Ramos (cell line): ENCODE results near the gene CTDNEP1.

ENCODE experiments used
- in situ Hi-C: fragments of 300-500 bp; cut with MboI; formaldehyde crosslinking; loops from one replicate; pipeline ENCODE4 v1.14.3; 2022; ENCODE audit warnings: low sequenced_read_pairs; ENCODE audit not compliant: unreplicated experiment

CTDNEP1 gene

DNA sequence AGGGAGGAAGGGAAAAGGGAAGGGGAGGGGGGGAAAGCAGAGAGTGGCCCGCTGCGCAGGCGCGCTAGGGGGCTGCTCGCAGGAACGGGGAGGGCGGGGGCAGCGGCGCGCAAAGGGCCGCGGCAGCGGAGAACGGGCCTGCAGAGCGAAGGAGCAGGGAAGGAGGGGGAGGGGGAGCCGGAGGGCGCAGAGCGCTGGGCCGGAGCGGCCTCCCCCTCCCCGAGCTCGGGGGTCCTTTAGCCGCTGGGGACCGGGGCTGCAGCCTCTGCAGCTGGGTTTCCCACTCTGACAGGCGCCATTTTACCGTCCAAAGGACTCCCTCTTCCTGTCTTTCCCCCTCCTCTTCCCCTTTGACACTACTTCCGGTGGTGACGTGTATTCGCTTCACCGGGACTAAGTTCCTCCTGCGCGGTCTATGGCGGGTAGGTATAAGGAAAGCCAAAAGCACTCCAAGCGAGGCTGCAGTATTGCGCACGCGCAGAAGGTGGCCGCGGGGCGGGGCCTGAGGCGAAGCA, at the start of gene CTDNEP1:
CTDNEP1 (minus strand) TSS at position 74 of the 515 bp plus-strand sequence. CDS start 438 bp downstream, outside the sequence.
- in situ Hi-C loops = no loop called here

DNA sequence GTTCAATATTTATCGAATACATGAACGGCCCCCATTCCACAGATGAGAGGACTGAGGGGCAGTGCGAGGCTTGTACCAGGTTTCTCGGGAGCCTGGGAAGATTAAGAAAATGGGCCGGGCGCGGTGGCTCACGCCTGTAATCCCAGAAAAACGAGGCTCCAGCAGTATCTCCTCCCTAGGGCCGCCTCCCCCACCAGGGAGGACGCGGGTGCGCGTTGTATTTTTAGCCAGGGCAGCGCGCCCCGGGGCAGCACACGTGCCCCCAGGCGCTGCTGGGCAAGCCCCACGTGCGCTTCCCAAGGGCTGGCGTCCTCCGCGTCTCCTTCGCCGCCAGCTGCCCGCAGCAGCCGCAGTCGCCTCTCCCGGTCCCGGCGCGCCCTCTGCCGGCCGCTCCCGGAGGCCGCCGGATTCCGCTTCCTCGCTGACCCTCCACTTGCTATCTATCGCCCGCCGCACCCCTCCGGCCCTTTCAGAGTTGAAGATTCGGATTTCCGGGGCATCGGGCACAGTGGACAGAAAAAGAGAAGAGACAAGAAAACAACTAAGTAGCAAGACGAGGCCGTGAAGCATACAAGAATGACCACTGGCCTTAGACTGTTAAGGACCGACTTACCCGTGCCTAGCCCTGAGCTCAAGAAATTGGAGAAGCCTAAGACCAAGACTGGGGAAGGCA, 44.8 kb upstream of the CTDNEP1 start:
- in situ Hi-C loops = no loop called here

DNA sequence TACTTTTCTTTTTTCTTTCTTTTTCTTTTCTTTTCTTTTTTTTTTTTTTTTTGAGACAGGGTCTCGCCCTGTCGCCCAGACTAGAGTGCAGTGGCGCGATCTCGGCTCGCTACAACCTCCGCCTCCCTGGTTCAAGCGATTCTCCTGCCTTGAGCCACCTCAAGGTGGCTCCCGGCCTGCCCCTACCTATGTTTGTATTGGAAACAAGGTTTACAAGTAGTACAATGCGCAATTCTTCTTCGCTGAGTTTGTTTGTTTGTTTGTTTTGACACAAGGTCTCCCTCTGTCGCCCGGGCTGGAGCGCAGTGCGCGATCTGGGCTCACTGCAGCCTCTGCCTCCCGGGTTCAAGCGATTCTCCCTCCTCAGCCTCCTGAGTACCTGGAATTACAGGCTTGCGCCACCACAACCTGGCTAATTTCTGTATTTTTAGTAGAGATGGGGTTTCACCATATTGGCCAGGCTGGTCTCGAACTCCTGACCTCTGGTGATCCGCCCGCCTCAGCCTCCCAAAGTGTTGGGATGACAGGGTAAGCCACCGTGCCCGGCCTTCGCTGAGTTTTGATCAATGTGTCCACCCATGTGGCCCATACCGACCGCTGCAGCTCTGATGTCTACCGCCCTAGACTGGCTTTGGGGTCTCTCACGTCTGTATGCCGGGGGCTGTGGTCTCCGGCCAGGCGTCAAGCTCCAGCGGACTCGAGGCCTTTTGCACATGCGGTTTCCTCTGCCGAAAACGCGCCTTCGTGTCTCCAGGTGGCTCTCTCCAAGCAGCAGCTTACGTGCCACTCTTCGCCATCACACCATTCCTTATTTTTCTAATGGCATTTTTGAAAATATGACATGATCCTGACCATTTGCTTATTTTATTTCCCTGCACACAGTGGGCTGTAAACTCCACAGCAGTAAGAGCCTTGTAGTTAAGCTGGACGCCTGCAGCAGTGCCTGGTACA, 44.0 kb upstream of the CTDNEP1 start:
- in situ Hi-C loops = no loop called here

DNA sequence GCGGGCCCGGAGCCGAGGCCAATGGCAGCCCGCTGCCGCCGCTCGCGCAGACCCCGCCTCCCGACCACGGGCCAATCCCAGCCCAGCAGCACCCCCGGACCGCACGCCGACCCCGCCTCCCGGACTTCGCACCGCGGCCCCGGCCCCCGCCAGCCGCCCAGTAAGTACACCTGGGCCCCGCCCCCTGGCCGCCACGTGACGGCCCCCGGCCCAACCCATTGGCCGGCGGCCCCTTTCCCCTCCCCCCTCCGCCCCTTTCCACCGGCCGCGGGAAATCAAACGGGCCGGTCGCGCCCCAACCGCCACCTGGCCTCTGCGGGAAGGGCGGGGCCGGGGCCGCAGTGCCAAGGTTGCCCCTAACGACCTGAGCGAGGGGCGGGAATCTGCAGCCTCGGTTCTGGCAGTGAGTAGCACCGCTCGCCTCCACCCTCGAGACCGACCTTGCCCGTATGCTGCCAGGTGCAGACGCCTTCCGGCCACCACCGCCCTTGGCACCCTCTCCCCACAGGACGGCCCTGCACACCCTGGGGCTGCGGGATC, 43.1 kb upstream of the CTDNEP1 start, which contains the start of gene YBX2:
YBX2 (minus strand) TSS at position 26 of the 540 bp plus-strand sequence. CDS start 139 bp downstream, outside the sequence.
- in situ Hi-C loops = no loop called here

GRCh38 chr17:7293816-7294613, 42.5 kb upstream of the CTDNEP1 start:
- in situ Hi-C loops = no loop called here

- in situ Hi-C loops = no loop called here
These were observed 41.6 kb upstream of the CTDNEP1 start for GRCh38 chr17:7293159-7293558.

GRCh38 chr17:7292729-7293128, 41.2 kb upstream of the CTDNEP1 start:
- in situ Hi-C loops = no loop called here

GRCh38 chr17:7292194-7292593, 40.7 kb upstream of the CTDNEP1 start:
- in situ Hi-C loops = no loop called here

DNA sequence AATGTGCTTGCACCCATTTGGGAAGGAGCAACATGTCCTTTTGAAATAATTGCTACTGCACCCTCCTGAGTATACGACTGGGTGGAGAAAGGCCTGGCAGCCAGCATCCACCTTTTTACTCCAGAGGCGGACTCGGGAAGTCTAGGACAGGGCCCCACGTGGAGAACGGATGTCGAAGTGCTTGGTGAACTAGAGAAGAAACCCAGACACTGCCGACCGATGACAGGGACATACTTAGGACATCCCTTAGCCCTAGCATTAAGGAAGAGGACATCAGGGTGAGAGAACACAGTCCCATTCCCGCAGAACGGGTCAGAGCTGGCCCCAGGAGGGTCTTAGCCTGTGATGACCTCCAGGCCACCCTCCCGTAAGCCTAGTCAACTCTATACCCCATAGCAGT, 39.2 kb upstream of the CTDNEP1 start:
- in situ Hi-C loops = no loop called here

- in situ Hi-C loops = no loop called here
These were observed 38.6 kb upstream of the CTDNEP1 start for GRCh38 chr17:7290166-7290565.

DNA sequence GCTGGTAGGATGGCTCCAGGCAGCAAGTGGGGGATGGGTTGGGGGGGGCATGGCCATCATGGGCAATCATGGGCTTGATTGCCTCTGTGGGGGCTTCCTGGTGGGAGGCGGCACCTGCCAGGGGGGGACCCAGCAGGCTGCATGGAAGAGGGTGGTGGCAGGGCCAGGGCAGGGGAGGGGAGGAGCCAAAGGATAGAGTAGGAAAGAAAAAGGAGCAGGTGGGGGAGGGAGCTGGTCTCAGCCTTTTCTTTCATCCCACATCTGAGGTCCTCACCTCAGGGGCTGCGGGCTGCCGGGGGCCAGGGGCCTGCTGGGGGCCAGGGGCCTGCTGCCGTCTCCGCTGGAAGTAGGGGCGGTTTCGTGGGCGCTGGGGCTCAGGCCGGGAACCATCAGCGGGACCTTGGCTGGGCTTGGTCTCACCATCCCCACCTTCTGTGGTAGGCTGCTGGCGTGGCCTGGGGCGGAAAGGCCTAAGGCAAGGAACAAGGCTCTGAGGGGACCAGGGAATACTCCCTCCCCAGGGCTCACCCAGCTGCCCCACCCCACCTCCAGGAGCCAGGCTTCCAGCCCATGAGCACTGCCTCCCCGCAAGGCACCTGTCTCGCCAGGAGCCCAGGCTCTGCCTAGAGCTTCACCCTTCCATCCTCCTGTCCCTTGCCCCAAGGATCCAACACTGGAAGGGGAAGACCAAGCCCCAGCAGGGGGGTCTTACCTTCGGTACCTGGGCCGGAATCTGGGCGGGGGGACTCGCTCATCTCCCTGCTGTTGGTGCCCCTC, 37.9 kb upstream of the CTDNEP1 start:
- in situ Hi-C loops = no loop called here

DNA sequence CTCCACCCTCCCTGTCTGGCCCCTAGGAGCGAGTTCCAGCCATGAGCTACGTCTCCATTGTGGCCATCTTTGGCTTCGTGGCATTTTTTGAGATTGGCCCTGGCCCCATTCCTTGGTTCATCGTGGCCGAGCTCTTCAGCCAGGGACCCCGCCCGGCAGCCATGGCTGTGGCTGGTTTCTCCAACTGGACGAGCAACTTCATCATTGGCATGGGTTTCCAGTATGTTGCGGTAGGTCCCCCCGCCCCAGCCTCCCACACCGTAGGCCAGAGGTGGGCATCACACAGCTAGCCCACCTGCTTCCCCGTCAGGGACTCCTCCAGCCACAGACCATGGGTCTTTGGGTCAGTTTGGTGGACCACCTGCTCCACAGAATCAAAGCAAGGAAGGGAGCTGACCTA, 34.1 kb upstream of the CTDNEP1 start:
- in situ Hi-C loops = no loop called here

- in situ Hi-C loops = no loop called here
These were observed 33.4 kb upstream of the CTDNEP1 start for GRCh38 chr17:7284911-7285310.

GRCh38 chr17:7283471-7284216, 32.1 kb upstream of the CTDNEP1 start:
- in situ Hi-C loops = no loop called here

- in situ Hi-C loops = no loop called here
These were observed 31.3 kb upstream of the CTDNEP1 start for GRCh38 chr17:7282752-7283321.

GRCh38 chr17:7281953-7282751, 30.6 kb upstream of the CTDNEP1 start:
- in situ Hi-C loops = no loop called here
